ENCODE data around the gene FAM184A.
"Not testable (repeated sequence)": the region's sequence is repeated elsewhere in the genome, so short reads cannot be mapped to it uniquely, and the experiment has no call there.

The FAM184A gene

DNA sequence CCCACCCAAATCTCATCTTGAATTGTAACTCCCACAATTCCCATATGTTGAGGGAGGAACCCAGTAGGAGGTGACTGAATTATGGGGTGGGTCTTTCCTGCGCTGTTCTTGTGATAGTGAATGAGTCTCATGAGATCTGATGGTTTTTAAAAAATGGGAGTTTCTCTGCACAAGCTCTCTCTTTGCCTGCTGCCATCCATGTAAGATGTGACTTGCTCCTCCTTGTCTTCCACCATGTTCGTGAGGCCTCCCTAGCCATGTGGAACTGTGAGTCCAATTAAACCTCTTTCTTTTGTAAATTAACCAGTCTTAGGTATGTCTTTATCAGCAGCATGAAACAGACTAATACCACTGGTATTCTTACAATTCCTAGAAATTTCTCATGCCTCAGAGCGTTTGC, 69.2 kb downstream of the FAM184A start:
- not testable (repeated sequence) for DNase-seq

DNA sequence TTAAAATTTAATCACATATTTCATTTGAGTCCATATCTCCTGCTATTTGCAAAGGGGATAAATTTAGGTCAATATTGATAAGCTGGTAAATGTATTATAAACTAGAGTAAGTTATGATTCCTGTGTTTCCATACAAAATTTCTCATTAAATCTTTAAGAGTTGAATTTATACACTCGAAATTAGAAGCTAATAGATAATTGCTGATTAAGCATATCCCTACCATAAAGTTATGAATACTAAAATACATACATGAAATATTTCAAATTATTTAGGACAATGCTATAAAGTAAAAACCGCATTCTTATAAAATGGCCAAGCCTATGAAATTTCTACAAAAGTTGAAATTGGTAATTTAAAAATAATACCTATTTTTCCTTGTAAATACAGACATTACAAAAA, 71.5 kb downstream of the FAM184A start:
- no peak for DNase-seq

DNA sequence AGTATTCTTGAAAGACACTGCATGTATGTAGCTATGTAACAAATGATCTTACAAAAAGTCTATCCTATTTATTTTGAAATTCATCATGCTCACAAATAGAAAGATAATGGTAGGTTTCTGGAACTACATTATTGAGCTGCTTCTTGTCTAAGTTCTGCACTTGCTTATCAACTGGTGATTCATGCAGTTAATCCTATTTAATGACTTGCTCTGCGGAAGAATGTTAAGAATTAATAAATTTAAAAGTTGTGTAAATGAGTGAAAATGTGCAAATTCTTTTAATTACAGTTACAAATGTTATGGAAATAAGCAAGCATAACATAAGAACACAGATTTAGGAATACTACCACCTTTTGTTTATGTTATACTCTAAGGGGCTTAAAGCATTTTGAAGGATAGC, 76.4 kb downstream of the FAM184A start:
- no peak for DNase-seq

DNA sequence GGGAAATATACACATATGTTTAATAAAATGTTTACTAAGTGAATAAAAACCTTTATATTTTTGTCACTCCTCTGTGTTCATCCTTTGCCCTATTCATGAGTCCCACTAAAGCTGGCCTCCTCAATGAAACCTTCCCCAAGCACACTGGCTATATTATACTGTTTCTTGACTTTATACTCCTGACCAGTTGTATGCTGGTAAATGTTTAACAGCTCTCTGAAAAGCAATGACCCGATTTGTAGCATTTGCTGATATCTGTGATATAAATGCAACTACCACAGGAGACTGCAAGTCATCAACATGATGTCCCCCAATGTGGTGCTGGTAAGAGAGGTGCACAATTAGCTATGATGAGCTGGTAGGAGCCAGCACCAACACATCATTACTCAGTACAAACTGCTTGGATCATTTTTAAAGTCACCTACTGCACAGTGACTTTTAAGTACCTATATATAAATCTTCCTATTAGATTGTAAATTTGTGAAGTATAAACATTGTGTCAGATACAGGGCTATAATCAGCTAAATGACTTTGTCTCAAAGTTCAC, 78.9 kb downstream of the FAM184A start:
- DNase-seq: no peak

DNA sequence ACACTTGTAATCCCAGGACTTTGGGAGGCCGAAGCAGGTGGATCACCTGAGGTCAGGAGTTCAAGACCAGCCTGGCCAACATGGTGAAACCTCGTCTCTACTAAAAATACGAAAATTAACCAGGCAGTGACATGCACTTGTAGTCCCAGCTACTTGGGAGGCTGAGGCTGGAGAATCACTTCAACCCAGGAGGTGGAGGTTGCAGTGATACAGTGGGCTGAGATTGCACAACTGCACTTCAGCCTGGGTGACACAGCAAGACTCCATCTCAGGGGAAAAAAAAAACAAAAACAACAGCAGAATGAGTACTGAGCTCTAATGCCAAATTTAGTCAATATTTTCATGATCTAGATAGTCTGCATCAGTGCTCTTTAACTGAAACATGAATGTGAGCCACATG, 81.0 kb downstream of the FAM184A start:
- DNase-seq: not testable (repeated sequence)

DNA sequence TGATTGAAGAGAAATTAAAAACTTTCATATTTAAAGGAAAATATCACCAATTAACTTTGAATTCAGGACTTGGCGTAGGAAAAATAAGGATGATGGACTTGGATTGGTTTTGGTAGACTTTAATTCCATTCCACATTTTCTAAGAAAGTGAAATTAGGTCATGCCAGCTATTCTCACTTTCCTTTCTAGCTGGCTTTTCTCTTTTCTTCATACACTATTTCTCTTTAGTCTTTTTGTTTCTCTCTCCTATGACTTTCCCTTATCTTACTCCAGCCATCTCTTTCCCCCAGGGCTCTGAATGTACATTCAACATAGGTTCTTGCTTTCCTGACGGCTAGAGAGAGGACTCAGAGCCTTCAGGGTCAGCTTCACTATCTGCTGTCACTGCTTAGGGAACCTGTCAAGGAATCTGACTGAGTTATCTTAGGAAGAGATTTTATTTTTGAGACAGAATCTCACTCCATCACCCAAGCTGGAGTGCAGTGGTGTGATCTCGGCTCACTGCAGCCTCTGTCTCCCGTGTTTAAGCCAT, 82.1 kb downstream of the FAM184A start:
- no peak for DNase-seq

DNA sequence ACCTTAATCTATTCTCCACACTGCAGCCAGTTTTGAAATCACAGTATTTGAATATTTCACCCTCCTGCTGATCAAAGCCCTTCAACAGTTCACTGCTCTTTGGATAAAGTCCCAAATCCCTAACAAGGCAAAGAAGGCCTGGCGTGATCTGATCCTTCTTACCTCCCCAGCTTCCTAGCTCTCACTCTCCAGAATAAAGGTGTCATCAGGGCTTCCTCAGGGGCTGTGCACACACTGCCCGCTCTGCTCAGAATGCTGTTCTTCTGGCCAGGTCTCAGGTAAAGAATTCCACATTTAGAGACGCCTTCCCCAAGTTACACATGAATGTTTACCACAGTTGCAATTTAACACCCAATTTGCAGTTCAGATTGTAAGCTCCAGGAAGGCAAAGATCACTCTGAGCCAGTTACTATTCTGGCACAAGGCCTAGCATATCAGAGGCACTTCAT, 84.6 kb downstream of the FAM184A start:
- DNase-seq: no peak

DNA sequence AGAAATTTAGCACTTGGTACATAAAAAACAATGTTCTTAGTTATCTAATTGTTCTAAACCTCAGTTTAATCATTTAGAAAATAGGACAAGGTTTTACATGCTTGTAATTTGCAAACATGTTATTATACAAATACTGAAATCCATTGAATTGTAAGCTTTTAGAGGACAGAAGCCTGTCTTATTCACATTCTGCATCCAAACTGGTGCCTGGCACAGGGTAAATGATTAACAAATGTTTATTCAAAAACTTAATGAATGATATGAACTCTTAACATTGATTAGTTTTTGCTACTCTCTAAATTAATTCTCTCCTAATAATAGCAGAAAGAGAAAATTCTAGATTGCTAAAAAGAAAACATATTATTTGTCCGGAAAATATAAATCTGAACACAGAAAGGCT, 85.1 kb downstream of the FAM184A start:
- no peak for DNase-seq

DNA sequence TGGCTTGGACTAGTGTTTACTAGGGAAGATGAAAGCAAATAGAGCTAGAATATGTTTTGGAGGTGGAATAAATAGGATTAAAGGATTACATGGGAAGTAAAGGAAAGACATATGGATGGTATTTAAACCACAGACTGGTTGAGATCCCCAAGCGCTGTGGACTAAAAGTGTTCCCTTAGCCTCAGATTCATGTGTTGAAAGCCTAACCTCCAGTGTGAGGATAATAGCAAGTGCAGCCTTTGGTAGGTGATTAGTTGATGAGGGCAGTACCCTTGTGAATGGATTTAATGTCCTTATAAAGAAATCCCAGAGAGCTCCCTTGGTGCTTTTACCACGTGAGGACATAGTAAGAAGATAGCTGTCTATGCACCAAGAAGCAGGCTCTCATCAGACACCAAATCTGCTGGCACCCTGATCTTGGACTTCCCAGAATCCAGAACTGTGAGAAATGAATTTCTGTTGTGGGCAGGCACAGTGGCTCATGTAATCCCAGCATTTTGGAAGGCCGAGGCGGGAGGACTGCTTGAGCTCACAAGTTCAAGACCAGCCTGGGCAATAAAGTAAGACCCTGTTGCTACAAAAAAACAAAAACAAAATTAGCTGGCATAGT, 86.2 kb downstream of the FAM184A start:
- no peak for DNase-seq

DNA sequence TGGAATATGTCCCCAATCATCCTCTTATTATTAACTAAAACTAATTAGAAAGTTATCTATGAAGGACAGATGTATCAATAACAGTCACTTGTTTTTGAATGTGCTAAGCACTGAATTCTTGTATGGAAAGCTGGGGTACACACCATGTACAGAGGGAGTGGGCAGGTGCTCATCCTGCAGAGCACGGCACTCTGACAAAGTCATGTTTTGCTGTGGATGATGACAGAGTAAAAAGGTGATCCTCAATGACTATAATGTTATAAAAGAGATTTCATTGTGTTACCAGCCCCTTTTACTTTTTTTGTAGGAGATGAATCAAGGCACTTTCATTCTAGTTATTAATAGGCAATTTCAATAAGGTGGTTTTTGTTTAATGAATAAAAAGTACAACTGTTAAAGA, 92.2 kb downstream of the FAM184A start:
- DNase-seq: no peak

DNA sequence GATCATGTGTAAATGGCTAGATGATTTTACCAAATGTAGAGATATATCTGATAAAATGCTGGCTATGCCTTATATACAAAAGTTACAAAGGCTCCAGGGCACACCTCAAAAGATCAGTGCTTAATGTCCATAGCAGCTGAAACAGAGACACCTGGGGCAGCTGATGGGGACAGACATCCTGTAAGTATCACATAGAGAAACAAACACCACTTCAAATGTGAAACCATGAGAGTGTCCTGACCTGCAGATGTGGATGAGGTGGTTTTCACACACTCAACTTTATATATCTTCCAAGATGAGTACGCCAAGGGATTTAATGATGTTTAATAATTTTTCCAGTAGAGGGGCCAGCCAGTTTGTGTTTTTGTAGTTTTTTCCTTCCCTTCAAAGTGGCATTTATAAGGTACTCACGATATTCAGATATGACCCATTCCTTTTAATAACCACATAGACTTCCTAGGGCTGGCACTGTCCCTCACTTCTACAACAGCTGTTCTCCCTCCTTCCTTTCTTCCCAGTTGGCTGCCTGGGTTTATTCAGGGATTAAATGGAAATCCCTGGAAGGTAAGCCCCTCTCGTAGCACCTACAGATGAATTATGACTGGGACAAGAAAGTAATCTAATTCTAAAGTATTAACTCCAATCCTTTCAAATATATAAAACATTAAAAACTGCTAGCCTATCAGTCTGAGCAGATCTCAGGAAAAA, 93.2 kb downstream of the FAM184A start:
- DNase-seq: no peak

DNA sequence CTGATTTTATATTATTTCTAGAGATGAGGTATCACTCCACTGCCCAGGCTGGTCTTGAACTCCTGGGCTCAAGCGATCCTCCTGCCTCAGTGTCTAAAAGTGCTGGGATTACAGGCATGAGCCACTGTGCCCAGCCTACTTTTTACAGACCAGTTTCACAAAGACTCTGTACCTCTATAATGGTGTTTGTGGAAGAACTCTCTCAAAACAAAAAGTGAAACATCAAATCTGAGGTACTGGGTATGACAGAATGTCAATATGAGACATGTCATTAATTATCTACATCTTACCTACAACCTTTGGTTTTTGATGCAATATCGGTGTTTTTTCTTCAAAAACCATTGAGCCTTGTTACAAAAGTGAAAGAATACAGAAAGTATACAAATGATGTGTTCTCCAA, 94.1 kb downstream of the FAM184A start:
- DNase-seq: no peak

DNA sequence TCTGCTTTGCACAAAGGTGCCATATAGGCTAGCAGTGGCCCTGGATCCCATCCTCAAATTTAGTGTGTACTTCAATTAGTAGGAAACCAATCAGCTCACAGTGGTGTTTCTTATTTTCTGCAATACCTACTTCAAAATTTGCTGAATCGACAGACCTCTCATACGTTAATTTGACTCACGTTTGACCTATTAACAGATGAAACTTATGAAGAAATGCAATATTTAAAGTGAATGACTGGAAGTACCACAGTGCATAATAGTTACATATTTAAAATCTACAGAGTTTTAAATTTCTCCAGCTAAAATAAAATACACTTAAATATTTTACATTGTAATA, 95.9 kb downstream of the FAM184A start:
- DNase-seq: no peak

DNA sequence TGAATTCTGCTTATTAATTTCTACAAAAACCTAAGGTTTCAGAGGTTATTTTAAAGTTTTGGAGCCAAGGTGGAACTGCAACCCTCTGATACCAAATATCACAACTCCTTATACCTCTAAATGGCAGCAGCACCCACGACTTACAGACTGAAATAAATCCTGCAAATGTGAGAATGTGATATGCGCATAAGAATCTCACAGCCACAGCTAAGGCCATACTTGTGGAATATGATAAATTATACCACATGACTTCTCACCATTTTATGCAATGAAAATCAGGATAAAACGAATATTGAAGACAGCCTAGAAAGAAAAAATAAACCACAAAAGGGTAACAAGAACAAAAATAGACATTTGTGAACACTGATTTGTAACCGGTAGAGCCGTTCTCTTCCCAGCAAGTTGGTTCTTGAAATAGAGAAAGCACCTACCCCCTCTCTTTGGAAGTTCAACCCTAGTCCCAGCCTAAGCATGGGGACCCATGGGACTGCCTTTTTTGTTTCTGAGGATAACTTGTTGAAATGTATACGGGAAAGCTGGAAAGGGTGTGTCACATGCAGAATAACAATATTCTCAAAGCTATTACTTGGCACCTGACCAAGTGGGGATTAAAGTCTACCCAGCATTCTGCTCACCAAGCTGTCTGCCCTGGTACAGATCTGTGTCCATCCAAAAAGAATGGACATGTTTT, 96.4 kb downstream of the FAM184A start:
- no peak for DNase-seq

DNA sequence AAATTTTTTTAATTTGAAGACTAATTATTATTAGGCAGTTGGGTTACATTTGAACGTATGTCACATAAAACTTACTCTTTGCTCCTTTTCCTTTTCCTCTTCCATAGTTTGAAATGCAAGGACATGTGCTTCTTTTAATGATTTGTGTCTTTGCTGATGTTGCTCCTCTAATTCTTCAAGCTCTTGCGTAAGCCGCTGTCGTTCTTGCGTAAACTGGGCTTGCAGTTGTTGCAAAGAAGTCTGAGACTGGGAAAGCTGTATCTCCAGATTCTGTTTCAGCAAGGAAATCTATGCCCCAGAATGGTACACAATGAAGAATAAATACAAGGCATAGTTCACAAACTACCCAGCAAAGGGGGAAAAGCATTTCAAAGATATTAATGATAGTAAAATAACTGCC, 98.4 kb downstream of the FAM184A start:
- no peak for DNase-seq

DNA sequence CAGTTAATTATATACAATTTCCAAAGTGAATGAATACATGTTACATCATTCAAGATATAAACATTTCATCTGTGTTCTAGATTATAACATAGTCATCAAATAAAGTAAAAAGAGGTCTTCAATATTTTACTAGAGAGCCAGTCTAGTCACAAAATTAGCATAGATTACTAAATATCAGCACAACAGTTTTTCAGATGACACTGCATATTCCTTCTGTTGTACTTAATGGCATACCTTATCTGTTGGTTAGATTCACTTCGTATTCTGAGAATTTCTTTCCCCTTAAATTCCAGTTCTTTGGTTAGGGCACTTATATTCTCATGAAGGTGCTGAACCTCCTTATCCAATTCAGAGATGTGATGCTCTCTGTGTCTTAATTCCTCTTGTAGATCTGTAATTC, 103.7 kb downstream of the FAM184A start:
- DNase-seq: no peak

DNA sequence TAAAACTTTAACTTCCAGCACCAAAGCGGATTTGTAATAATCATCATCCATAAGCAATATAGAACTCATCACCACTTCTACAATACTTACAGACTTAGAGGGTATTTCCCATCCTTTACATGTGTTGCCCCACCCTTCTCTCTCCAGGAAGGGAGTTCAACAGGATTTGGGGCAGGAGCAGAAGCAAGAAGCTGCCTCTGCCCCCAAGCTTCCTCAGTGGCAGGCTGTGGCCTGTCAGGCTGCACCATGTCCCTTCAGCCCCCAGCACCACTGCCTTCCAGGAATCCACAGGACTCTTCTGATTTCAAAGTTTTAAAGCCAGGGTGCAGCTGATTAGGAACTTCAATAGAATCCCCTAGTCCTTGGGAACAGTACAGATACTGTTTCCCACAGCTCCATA, 106.8 kb downstream of the FAM184A start:
- DNase-seq: no peak

DNA sequence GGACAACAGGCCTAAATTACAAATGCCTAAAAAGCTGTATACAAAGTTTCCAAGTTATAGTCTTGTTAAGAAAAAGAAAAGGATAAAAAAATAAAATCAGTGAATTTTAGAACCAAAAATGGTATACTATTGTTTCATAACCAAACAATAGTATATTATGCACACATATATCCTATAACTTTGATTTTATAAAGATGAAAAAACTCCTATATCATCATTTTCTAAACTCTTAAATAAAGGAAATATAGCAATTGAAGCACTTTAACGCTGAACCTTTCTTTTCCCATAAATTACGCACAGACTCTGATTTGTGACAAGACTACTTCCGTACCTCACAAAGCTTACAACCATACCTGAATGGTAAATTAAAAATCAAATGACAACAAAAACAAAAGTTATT, 107.6 kb downstream of the FAM184A start:
- DNase-seq: no peak

DNA sequence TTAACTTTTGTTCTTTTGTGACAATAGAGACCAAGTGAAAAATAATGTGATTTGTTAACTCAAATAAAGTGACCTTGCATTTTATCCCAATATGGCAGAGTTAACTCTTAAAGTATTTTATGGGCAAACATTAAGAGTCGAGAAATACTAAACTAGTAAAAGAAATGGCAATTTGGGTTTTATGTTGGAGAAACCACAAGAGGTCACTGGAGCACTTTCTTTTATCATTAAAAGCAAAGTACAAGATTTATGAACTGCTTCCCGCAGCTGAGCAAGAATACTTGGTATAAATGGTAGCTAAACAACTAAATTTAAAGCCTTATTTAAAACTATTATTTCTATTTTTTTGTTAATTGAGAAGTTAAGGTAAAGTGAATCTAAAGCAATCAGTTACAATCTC, 110.0 kb downstream of the FAM184A start:
- DNase-seq: no peak

DNA sequence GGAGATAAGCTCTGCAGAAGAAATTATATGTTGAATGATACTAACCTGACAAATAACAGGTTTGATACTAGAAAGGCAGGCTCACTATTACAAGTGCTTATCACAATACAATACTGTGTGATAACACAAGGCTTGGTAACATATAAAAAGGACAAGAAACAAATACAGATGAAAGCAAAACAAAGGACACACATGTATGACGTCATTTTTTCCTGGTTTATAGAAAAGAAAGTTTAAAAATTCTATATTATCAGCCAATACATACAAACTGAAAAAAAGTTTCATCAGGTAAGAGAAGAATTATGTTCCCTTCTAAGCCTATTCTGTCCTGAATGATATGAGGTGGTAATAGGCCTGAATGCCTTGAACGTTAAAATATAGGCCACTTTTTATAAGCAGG, 111.2 kb downstream of the FAM184A start:
- DNase-seq: no peak

DNA sequence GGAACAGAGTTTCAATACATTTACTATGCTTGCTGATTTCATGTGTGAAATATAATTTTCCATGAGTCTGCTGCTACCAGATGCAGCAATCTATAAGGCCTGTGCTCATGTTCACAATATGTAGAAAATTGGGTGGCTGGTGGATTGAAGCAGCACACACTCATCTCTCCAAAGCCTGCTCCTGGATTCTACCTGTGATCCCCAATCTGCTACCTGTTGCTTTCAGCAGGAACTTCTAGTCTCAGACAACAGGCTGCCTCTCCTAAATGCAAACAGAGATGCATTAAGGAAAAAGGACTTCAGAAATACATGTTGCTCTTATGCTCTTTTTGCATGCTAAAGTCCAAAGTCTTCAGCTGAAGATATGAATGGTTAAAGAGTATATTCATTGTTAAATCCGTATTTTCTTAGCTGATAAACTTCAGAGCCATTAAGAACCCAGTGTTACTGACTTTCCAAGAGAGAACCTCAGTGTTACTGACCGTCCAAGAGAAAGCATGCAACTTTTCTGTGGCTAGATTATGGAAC, 112.6 kb downstream of the FAM184A start:
- DNase-seq: no peak

DNA sequence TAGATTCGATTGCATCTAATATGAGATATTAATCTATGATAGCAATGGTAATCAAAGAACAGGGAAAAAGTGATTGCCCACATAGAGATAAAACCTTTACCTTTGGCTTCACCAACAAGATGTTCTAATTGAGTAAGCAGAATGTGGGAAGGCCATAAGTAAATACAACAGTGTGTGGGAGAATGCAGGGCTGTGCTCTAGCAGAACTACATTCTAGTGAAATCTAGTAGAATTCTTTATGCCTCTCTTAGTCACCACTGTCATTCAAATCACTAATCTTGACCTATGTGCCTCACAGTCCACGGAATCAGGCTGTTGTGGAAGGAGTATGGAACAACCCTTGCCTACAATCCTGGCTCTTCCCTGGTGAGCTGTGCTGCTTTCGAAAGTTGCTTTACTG, 113.1 kb downstream of the FAM184A start:
- no peak for DNase-seq

DNA sequence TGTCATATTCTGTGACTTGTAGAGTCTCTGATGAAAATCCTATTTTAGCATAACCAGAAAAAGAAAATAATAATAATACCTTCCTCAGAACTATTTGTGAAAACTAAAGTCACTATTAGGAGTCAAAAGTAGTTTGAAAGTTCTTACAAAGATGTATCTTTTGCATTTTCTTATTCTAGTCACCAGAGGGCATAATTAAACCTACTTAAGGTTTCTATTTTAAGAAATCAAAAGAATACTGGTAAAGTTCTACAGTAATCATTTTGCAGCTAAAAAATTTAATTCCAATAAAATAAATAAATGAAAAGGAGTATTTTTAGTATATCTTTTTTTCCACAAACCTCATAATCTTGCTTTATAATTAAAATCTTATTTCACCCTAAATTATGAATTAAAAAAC, 115.5 kb downstream of the FAM184A start:
- no peak for DNase-seq

DNA sequence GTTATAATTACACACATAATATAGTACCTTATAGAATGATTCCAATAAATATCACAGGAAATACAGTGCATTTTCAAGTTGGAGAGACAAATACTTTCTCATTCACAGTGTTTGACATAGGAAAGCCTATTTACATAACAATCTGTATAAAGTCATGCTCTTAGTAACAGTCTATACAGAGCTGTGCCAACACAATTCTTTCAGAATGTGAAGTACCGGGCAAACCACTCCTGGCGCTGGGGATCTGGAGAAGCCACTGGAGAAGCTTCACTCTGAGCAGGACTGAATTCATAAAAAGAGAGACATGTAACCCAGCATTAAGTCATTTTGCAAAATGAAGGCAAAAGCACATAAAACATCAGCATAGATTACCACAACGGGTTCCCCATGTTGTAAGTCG, 118.6 kb downstream of the FAM184A start:
- DNase-seq: no peak
